Endothelial cell of umbilical vein (primary cell): ENCODE data around the gene LHX6.

Experiments used
- CTCF ChIP-seq, 2 donors: IDR thresholded peaks; 1 replicate in 1 of 2; 2 replicates in 1 of 2; pipeline ENCODE4 v1.5.1; 2011; ENCODE audit warnings: low read length in 2 of 2, mild to moderate bottlenecking in 2 of 2, moderate library complexity in 2 of 2, control low read depth in 1 of 2, inconsistent platforms in 1 of 2, low read depth in 1 of 2; ENCODE audit not compliant: insufficient read depth in 1 of 2; ENCODE audit errors: extremely low read depth in 1 of 2
- EZH2 ChIP-seq: IDR thresholded peaks from 2 replicates; pipeline ENCODE4 v1.6.1; 2012; ENCODE audit warnings: borderline replicate concordance, low read depth, mild to moderate bottlenecking, moderate library complexity, low read length, inconsistent platforms; ENCODE audit not compliant: severe bottlenecking
- GATA2 ChIP-seq: IDR thresholded peaks from 2 replicates; pipeline ENCODE4 v1.7.0; 2011; ENCODE audit warnings: low read depth, mild to moderate bottlenecking, moderate library complexity, mixed read lengths, low read length; ENCODE audit not compliant: insufficient read length, insufficient read depth
- JUN ChIP-seq: IDR thresholded peaks from 2 replicates; pipeline ENCODE4 v1.6.1; 2011; ENCODE audit warnings: borderline replicate concordance, low read depth; ENCODE audit not compliant: insufficient read length, insufficient read depth
- MAX ChIP-seq: IDR thresholded peaks from 2 replicates; pipeline ENCODE4 v1.6.1; 2011; ENCODE audit not compliant: insufficient read depth, insufficient read length
- POLR2A ChIP-seq: IDR thresholded peaks from 2 replicates; pipeline ENCODE4 v1.6.1; 2012; ENCODE audit warnings: low read depth, mild to moderate bottlenecking, control low read depth, low read length
- POLR2AphosphoS5 ChIP-seq: IDR thresholded peaks from 2 replicates; pipeline ENCODE4 v1.6.1; 2012; ENCODE audit warnings: low read depth, mild to moderate bottlenecking, control low read depth, low read length, moderate library complexity; ENCODE audit not compliant: insufficient read depth

GRCh38 chr9:122190597-122191381 is 38.0 kb downstream of the LHX6 start:
- TF ChIP-seq CTCF (IDR thresholded peaks at IDR 0.05; ENCODE audit: extremely low read depth in 1 of 2, insufficient read depth in 1 of 2, low read depth in 1 of 2, low read length in 2 of 2) (no peak), POLR2A (no peak), JUN (no peak), MAX (no peak), POLR2AphosphoS5 (no peak), GATA2 (no peak), EZH2 (no peak)
